ENCODE measurements around the gene SYT8. TPM values are rescaled to one million over a fixed set of nuclear protein-coding genes. Genes with fewer than 3 reads are reported as not detected.

SYT8 gene
- total RNA-seq, 6 experiments from 2014 or later = 0.68 TPM; not detected in 5

GRCh38 chr11:1827095-1827813 lies 7.5 kb upstream of the SYT8 start:
- H3K4me3 ChIP-seq = no peak overlapping the region
- peak in 1 of 4 donors; percentile 6 for TF ChIP-seq CTCF (IDR thresholded peaks at IDR 0.05)
- TF ChIP-seq POLR2A (IDR thresholded peaks at IDR 0.05) = no peak
- peaks cover 0 to 23% (median 9%) of the 10 kb centered on the region in 4 donors for H3K4me1 ChIP-seq
- DNase-seq = peak in 2 of 3 donors; percentile 68 to 77
- no peaks in the 10 kb centered on the region for H3K27me3 ChIP-seq
- WGBS (ENCODE audit: insufficient coverage, low coverage, low lambda C conversion rate, missing lambda C conversion rate) = 15% methylated on average over 6 of the region's 27 CpGs
- H3K27ac ChIP-seq = peak overlapping the region in 1 of 3 donors; percentile 22
- intact Hi-C loops (cut with DNase I) = loop anchor here in 1 of 2 donors (5.0 kb wide), 1 partner anchor 130 kb away; the partner anchor contains the start of gene KRTAP5-6
- no peaks in the 10 kb centered on the region for H3K9me3 ChIP-seq
- peak; percentile 37 to 57 (median 48) for ATAC-seq
- H3K36me3 ChIP-seq = no peaks in the 10 kb centered on the region

- Histone ChIP-seq H3K4me1 (peaks cover 0 to 24% (median 11%) of the 10 kb centered on the region in 4 donors), H3K27me3 (no peaks in the 10 kb centered on the region), H3K27ac (no peak overlapping the region), H3K4me3 (no peak overlapping the region), H3K9me3 (no peaks in the 10 kb centered on the region), H3K36me3 (no peaks in the 10 kb centered on the region)
- ATAC-seq = no peak
- TF ChIP-seq CTCF (IDR thresholded peaks at IDR 0.05) (no peak), POLR2A (IDR thresholded peaks at IDR 0.05) (no peak)
- intact Hi-C loops (cut with DNase I) = loop anchor here in 1 of 2 donors (5.0 kb wide), 1 partner anchor 131 kb away; the partner anchor contains the start of gene KRTAP5-6
- peak in 1 of 3 donors; percentile 51 for DNase-seq
- whole genome bisulfite sequencing (ENCODE audit: insufficient coverage, low coverage, low lambda C conversion rate, missing lambda C conversion rate) = 83% methylated on average over 11 of the region's 19 CpGs
Measured at GRCh38 chr11:1827931-1828330, 6.9 kb upstream of the SYT8 start.

GRCh38 chr11:1828542-1828941 lies 6.2 kb upstream of the SYT8 start:
- DNase-seq = peak in 1 of 3 donors; percentile 31
- no peak for TF ChIP-seq POLR2A (IDR thresholded peaks at IDR 0.05)
- H3K36me3 ChIP-seq = no peaks in the 10 kb centered on the region
- whole genome bisulfite sequencing (ENCODE audit: insufficient coverage, low coverage, low lambda C conversion rate, missing lambda C conversion rate) = 96% methylated on average over 3 of the region's 12 CpGs
- no peak overlapping the region for H3K27ac ChIP-seq
- H3K4me1 ChIP-seq = peaks cover 0 to 24% (median 11%) of the 10 kb centered on the region in 4 donors
- no peaks in the 10 kb centered on the region for H3K9me3 ChIP-seq
- ATAC-seq = no peak
- no peaks in the 10 kb centered on the region for H3K27me3 ChIP-seq
- intact Hi-C loops (cut with DNase I) = loop anchor here in 1 of 2 donors (5.0 kb wide), 1 partner anchor 131 kb away; the partner anchor contains the start of gene KRTAP5-6
- H3K4me3 ChIP-seq = no peak overlapping the region

GRCh38 chr11:1829039-1829820 lies 5.6 kb upstream of the SYT8 start:
- H3K27me3 ChIP-seq = no peaks in the 10 kb centered on the region
- no peaks in the 10 kb centered on the region for H3K9me3 ChIP-seq
- no peak overlapping the region for H3K4me3 ChIP-seq
- no CpG with 5 or more reads among the region's 11 CpGs for WGBS (ENCODE audit: insufficient coverage, low coverage, low lambda C conversion rate, missing lambda C conversion rate)
- ATAC-seq (no peak), DNase-seq (peak in 2 of 3 donors; percentile 14 to 46)
- TF ChIP-seq CTCF (IDR thresholded peaks at IDR 0.05) (no peak), POLR2A (IDR thresholded peaks at IDR 0.05) (no peak)
- no peak overlapping the region for H3K27ac ChIP-seq
- peaks cover 0 to 24% (median 11%) of the 10 kb centered on the region in 4 donors for H3K4me1 ChIP-seq
- intact Hi-C loops (cut with DNase I) = loop anchor here in 1 of 2 donors (5.0 kb wide), 1 partner anchor 132 kb away; the partner anchor contains the start of gene KRTAP5-6
- H3K36me3 ChIP-seq = no peaks in the 10 kb centered on the region

Measured in right lobe of liver (tissue), 6 donors.